HG03521 (cell line): ENCODE data around the gene SMARCD3.

Source experiments
- ATAC-seq: cut with Tn5 transposase; IDR thresholded peaks from one replicate; pipeline ENCODE4 v1.9.1; 2021; ENCODE audit warnings: mild to moderate bottlenecking, moderate library complexity; ENCODE audit not compliant: unreplicated experiment

The SMARCD3 gene

GRCh38 chr7:151237244-151238189, 11.0 kb downstream of the SMARCD3 start:
- ATAC-seq: no peak

DNA sequence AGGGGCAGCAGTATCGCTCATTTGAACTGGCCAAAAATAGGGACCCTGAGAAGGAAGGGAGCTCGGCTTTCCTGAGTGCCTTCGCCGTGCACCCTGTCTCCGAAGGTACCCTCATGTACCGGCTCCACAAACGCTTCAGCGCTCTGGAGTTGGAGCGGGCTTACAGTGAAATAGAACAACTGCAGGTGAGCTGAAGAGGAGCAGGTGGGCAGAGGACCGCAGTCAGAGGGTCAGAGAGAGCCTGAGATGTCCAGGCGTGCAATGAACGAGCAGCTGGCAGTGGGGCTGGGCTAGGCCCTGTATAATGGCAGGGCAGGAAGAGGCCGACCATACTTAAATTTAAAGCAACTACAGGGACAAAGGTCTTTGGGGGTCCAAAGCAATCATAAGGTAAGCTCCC, 12.1 kb downstream of the SMARCD3 start:
- ATAC-seq: no peak

GRCh38 chr7:151235091-151235787, 13.3 kb downstream of the SMARCD3 start:
- ATAC-seq: no peak

DNA sequence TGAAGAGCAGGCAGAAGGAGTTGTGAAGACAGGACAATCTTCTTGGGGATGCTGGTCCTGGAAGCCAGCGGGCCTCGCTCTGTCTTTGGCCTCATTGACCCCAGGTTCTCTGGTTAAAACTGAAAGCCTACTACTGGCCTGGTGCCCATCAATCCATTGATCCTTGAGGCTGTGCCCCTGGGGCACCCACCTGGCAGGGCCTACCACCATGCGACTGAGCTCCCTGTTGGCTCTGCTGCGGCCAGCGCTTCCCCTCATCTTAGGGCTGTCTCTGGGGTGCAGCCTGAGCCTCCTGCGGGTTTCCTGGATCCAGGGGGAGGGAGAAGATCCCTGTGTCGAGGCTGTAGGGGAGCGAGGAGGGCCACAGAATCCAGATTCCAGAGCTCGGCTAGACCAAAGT, 14.7 kb downstream of the SMARCD3 start:
- no peak for ATAC-seq

GRCh38 chr7:151232917-151233701, 15.4 kb downstream of the SMARCD3 start:
- ATAC-seq: peak; percentile 32

DNA sequence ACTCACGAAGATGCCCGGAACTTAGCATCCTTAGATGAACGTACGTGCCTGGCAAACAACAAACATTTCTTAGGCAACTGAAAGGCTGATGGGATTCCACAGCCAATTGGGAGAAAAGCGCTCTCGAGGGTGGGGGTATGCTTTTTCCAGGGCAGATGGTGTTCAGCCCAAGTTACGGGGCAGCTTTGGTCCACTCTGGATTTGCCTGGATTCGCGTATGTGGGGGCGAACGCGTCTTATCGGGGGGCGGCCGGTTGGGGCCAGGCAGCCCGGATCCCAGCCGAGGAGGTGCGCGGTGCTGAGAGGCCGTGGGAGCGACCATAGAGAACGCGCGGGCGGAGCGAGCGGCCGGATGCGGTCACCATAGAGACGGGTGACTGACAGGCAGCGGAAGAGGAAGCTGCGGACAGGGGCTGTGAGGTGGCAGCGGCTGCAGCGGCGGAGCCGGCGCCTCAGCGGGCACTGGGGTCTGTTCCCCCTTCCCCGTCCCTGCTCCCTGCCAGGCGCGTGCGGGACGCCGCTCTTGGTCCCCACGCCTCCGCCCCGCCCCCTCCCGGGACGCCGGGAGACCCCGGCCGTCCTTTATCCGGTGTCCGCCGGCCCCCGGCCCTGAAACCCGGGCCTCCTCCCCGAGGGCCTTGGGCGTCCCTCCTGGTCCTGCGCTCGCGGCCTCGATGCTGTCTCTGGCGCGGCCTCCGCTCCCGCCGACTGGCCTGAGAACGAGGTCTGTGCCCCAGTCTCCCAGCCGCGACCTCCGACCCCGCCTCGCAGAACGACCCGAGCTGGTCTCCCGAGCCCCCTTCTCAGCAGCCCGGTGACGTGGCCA, 16.2 kb downstream of the SMARCD3 start, which contains the start of gene CHPF2:
TSS of gene CHPF2 (plus strand) at position 393 of the 826 bp plus-strand sequence. CDS start 1,529 bp downstream, outside the sequence.
- ATAC-seq: peak; percentile 96

- ATAC-seq: no peak
These were observed 17.4 kb downstream of the SMARCD3 start for GRCh38 chr7:151231080-151231479.

DNA sequence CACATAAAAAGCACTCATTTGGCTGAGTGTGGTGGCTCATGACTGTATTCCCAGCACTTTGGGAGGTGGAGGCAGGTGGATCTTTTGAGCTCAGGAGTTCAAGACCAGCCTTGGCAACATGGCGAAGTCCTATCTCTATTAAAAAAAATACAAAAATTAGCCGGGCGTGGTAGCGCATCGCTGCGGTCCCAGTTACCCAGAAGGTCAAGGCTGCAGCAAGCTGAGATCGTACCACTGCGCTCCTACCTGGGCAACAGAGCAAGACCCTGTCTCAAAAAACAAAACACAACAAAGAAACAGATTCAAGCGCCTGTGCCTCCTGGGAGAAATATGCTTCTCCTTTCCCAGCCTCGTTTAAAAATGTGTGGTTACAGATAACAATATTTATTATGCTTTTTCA, 19.2 kb downstream of the SMARCD3 start:
- ATAC-seq: no peak

- no peak for ATAC-seq
These were observed 20.2 kb downstream of the SMARCD3 start for GRCh38 chr7:151228024-151228866.

GRCh38 chr7:151226875-151227782, 21.4 kb downstream of the SMARCD3 start, which contains the start of gene ABCF2:
Gene ABCF2 (minus strand): TSS chr7:151227205. CDS start chr7:151226458, 747 bp downstream.
- peak; percentile 99 for ATAC-seq

GRCh38 chr7:151226560-151226874, 22.0 kb downstream of the SMARCD3 start:
- no peak for ATAC-seq

GRCh38 chr7:151225948-151226510, 22.5 kb downstream of the SMARCD3 start:
- no peak for ATAC-seq

- no peak for ATAC-seq
These were observed 24.8 kb downstream of the SMARCD3 start for GRCh38 chr7:151223728-151224127.

DNA sequence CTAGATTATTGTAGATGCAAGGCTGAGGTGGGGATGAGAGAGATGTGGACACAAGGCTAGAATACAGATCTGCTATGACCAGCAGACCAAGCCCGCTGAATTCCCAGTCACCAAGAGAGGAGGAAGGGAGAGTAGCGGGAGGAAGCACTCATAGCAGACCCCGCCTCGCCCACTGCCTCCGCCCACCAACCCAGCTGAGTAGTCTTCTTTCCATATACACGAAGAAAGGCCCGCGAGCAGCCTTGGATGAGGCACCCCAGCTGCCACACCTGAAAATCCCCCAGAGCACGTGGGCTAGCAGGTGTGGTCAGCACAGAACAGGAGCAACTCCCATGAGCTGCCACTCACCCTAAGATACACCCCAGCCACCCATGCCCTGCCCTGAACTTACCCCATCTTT, 30.3 kb downstream of the SMARCD3 start:
- ATAC-seq: no peak

GRCh38 chr7:151215396-151215795, 33.1 kb downstream of the SMARCD3 start:
- ATAC-seq: no peak

DNA sequence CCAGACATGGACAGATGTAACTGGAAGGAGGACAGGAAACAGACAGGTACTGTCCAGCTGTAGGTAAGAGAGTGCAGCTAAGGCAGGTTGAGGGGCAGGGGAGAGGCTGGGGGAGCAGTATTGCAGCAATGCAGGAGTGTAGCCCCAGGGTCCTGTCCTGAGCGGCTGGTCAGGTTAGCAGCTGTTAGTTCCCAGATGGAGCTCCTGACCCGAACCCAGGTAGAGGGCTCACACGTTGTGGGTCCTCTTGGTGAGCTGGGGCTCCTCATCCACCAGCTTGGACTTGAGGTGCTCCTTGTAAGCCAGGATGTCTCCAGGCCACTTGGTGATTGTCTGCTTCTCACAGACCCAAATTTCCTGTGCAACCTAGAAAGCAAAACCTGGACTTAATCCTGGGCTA, 34.7 kb downstream of the SMARCD3 start:
- ATAC-seq: no peak

GRCh38 chr7:151212626-151213025, 35.9 kb downstream of the SMARCD3 start:
- ATAC-seq: no peak

GRCh38 chr7:151211155-151211772, 37.2 kb downstream of the SMARCD3 start:
- ATAC-seq: no peak
